GM10847 (cell line): Measurements from ENCODE around the gene PARD3B.

Experiments
- POLR2A ChIP-seq: IDR thresholded peaks from 2 replicates; pipeline ENCODE4 v1.6.1; 2011; ENCODE audit not compliant: insufficient read length; ENCODE audit errors: extremely low read depth

Gene PARD3B

DNA sequence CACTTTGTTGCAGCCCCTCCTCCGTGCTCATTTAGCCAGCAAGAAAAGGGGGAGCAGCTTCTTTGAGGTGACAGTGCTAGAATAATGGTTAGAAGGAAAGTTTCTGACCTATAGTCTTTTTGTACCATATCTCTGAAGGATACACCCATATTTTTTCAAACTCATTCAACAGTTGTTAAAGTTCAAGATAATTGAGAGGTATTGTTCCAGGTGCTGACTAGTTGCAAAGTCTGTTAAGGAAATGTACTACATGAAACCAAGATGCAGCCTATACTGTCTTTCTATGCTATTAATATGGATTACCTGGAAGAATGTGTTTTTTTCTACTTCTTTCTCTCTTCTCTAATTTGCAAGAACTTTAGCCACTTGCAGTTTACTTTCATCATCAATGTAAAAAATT, 495.0 kb downstream of the PARD3B start:
- TF ChIP-seq POLR2A = no peak

DNA sequence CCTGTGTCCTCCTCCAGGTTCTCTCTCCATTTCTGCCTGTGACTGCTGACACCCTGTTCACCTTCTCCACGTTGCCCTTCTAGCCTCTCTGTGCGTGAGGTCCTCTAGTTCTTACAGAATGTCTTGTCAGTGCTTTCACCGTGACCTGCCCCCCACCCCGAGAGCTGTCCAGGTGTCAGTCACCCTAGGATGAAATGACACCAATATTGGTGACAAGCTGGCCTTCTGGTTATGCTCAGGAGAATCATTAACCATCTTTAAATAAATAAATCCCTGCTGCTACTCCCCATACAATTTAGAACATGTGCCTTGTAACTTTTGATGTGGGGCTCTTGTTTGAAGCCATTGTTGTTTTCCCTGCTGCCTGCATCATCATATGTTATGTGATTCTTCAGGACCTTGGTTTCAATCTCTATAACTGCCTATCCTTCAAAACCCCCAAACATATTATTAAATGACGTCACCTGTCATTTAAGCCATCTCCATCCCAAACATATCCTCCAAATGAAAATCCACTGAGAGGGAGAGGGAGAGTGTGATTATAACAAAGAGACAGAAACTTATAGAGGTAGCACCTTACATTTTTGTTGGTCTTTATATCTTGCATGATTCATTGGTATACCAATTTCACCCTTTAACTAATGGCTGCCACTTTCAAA, 496.3 kb downstream of the PARD3B start:
- TF ChIP-seq POLR2A = no peak

GRCh38 chr2:205043285-205043684, 498.0 kb downstream of the PARD3B start:
- TF ChIP-seq POLR2A = no peak

DNA sequence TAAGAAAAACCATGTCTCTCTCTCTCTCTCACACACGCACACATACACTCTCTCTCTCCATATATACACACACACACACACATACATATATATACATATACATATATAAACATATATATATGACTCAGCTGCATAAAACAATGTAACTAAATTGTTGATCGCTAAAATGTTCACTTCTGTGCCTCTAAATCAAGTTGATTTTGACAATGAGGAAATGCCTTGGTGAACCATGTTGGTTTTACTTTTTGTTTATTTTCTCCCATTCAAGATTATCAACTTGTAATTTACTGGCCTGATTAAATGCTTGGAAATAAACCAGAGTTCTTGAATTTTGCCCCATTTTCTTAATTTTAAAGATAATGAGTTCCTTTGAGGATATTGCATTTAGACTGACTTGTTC, 500.4 kb downstream of the PARD3B start:
- no peak for TF ChIP-seq POLR2A

DNA sequence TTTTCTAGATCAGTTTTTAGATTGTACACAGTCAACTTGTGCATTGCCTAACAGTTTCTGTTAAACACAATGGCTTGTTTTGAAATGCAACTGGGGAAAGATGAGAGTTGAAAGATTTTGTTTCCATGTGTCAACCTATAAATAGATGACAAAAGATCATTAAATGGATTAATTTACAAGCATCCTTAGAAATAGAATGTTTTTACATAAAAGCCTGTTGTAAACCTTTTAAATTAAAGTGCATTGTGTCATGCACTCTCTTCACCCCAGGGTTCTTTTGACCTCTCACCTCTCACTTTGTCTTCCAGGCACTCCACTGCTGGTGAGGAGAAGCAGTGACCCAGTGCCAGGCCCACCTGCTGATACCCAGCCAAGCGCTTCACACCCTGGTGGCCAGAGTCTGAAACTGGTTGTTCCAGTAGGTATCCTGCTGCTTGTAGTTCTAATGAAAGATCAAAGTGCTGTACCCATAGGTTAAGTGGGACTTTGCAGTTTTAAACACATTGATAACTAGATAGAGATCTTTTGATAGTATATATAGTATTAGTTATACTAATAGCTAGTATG, 502.1 kb downstream of the PARD3B start:
- TF ChIP-seq POLR2A = no peak

DNA sequence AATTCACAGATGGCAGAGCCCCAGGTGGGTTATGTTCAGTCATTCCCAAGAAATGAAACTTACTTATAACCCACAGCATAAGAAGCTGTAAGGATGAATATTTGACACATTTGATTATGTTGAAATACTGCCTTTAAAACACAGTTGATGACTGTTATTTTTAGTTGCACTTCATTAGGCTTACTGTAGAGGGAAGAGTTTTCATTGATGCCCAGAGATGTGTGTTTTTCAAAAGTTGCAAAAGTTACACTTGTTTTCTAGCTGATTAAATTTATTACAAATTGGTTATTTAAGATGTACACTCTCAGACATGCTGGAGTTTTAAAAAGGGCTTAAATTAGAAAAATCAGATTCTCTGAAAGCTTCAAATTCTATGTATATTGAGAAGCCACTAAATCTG, 506.1 kb downstream of the PARD3B start:
- TF ChIP-seq POLR2A = no peak

DNA sequence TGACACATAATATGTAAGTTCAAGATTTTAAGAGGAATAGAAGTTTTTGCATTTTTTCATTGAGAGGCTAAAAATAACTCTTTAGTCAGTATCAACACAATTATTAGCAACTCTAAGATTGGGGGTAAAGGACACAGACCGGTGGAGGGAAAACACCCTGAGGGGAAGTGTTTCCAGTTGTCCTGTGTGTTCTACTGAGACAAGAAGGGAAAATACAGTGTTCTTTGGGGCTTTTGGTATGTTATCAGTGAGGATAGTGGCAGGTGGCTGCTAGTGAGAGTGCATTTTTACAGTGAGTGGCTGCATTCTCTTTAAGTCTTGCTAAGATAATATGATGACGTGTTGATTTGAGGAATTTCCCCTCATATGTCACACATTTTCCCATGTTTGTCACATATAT, 507.5 kb downstream of the PARD3B start:
- no peak for TF ChIP-seq POLR2A

DNA sequence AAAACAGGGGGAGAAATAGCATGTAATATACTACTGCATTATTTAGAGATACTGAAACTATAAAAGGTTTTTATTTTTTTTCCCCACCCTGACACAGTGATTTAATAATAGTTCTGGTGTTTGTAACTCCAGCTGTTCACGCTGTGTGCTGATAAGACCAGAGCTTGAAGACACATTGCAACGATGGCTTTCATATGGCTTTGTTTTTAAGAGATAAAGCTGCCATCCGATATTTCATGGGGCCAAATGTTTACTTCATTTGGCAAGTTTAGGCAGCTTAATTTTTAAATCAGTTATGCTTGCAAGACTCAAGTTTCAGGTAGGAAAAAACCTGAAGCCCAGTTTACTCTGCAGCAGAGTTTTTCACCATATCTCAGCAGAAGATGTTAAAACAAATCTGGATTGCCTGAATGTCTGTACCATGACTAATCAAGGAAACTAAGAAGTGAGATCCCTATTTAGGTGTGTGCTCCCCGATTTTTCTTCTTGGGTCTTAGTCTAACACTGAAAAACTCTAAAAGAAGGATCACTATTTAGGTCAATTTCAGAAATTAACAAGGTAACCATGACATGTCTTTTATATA, 508.6 kb downstream of the PARD3B start:
- TF ChIP-seq POLR2A = no peak

DNA sequence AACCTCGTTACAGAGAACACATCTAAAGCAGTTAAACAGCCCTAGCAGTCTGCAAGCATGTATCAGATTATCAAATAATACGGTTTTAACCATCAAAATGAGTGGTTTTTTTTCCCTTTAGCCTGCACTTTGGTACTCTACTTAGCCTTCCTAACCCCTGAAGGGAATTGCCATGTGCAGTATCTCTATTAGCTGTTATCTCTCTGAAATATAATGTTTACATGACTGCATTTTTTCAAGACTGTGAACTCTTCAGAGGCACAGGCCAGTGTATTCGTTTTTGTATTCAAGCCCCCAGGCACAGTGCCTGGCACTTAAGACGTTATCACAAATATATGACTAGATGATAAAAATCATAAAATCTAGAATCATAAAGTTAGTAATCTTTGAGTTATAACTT, 509.5 kb downstream of the PARD3B start:
- no peak for TF ChIP-seq POLR2A

GRCh38 chr2:205055251-205055650, 510.0 kb downstream of the PARD3B start:
- no peak for TF ChIP-seq POLR2A

DNA sequence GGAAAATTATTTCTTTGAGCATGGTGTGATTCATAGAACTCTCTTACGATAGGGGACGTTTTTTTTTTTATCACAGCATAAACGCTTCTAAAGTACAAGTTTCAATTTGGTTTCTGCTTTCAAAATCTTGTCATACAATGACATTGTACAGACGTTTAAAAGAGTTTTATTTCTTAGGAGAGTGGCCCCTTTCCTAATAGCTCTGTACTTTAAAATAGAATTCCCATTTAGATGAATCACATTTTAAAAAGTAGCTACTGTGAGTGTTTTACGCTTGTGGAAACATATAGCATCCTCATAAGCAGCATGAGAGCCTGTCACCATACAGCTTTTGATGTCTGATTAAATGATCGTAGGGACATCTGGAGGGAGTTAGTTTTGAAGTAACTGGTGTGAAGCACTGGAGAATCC, 510.9 kb downstream of the PARD3B start:
- no peak for TF ChIP-seq POLR2A

DNA sequence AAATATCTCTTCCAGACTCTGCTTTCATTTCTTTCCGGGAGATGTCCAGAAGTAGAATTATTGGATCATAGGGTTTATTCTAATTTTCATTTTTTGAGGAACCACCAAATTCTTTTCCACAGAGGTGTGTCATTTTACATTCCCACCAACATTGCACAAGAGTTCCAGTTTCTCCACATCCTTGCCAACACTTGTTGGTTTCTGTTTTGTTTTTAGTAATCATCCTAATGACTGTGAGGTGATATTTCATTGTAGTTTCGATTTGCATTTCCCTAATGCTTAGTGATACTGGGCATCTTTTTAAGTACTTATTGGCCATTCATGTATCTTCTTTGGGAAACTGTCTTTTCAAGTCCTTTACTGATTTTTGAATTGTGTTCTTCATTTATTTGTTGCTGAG, 513.1 kb downstream of the PARD3B start:
- no peak for TF ChIP-seq POLR2A

- TF ChIP-seq POLR2A = no peak
Measured at GRCh38 chr2:205060269-205060668, 515.0 kb downstream of the PARD3B start.

DNA sequence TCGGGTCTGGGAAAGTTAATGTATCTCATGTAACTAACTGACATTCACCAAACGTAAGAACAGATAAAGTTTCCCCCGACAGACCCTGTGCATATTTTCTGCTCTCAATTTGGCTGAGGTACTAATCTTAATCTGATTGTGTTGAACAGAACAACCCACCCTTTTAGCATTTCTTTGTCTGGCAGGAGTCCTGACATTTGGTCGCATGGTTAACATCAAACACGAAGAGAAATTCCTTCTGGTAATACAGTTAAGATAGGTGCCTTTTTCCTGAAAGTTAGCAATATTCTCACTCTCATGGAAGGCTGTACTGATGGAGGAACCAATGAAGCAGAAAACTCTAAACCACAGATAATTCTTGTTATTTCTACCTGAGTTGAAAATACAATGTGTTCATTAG, 520.8 kb downstream of the PARD3B start:
- no peak for TF ChIP-seq POLR2A

GRCh38 chr2:205069928-205070327, 524.7 kb downstream of the PARD3B start:
- no peak for TF ChIP-seq POLR2A

DNA sequence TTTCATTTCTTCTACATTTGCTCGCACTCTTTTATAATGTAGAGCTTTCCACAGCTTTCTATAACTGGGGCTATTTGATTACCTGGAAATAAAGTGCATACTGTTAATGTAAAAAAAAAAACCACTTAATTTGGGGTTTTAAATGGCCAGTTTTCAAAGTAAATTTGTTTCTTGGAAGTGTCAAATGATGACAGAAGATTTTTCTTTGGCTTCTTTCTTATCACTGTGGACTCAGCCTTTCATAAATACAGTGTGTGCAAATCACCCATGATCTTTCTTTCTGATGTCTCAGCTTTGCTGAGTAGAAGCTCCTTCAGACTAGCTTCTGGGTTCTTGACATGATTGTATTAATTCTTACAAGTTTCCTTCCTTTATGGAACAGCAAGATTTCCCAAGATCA, 525.6 kb downstream of the PARD3B start:
- TF ChIP-seq POLR2A = no peak
